H1 (cell line): ENCODE results near the gene NFASC.

Experiments
- CHD2 ChIP-seq: IDR thresholded peaks from 2 replicates; pipeline ENCODE4 v1.6.1; 2012; ENCODE audit warnings: low read length, improper control_type of control experiment
- CTCF ChIP-seq, 3 experiments: IDR thresholded peaks; 1 replicate in 2 of 3; 2 replicates in 1 of 3; pipeline versions ENCODE4 v1.5.1 to v1.6.1; 2011; ENCODE audit warnings: low read length in 3 of 3, mild to moderate bottlenecking in 3 of 3, inconsistent platforms in 2 of 3, low read depth in 1 of 3, moderate library complexity in 1 of 3; ENCODE audit not compliant: insufficient read depth in 1 of 3; ENCODE audit errors: control extremely low read depth in 1 of 3
- EZH2 ChIP-seq: fragments of 200-600 bp; sonication (generic); IDR thresholded peaks from 2 replicates; pipeline ENCODE4 v1.7.1; 2012; ENCODE audit warnings: low read depth, mild to moderate bottlenecking, moderate library complexity, low read length, inconsistent platforms; ENCODE audit not compliant: severe bottlenecking
- HDAC6 ChIP-seq: IDR thresholded peaks from one replicate; pipeline ENCODE4 v1.7.1; 2012; ENCODE audit warnings: low read depth, mild to moderate bottlenecking, inconsistent platforms, low read length, moderate library complexity
- POLR2A ChIP-seq, 2 experiments: IDR thresholded peaks; 1 replicate in 1 of 2; 2 replicates in 1 of 2; pipeline ENCODE4 v1.6.1; 2011; ENCODE audit warnings: low read depth in 2 of 2, low read length in 2 of 2, mild to moderate bottlenecking in 2 of 2; ENCODE audit errors: control extremely low read depth in 1 of 2
- POLR2AphosphoS5 ChIP-seq: IDR thresholded peaks from 2 replicates; pipeline ENCODE4 v1.6.1; 2011; ENCODE audit warnings: low read depth, low read length
- RAD21 ChIP-seq, 2 experiments: IDR thresholded peaks in 1 of 2; conservative IDR thresholded peaks in 1 of 2; 2 replicates each; pipeline ENCODE4 v1.6.1; 2011; ENCODE audit warnings: low read depth in 2 of 2, low read length in 2 of 2, improper control_type of control experiment in 1 of 2, inconsistent platforms in 1 of 2, mild to moderate bottlenecking in 1 of 2, moderate library complexity in 1 of 2

GRCh38 chr1:205030241-205030640, 159.6 kb downstream of the NFASC start:
- TF ChIP-seq EZH2, result no peak
- TF ChIP-seq POLR2A (IDR thresholded peaks at IDR 0.05; ENCODE audit: control extremely low read depth in 1 of 2, low read depth in 2 of 2, low read length in 2 of 2), result no peak
- no peak for TF ChIP-seq CTCF (IDR thresholded peaks at IDR 0.05; ENCODE audit: control extremely low read depth in 1 of 3, insufficient read depth in 1 of 3, low read depth in 1 of 3, low read length in 3 of 3)
- TF ChIP-seq RAD21 (IDR thresholded peaks at IDR 0.05 in 1 of 2, conservative IDR thresholded peaks at IDR 0.05 in 1 of 2; ENCODE audit: low read depth in 2 of 2, low read length in 2 of 2), result no peak
- no peak for TF ChIP-seq HDAC6
- no peak for TF ChIP-seq POLR2AphosphoS5
- TF ChIP-seq CHD2, result no peak
